HT-29 (cell line): ENCODE results near the gene HES6. TPM values are rescaled to one million over a fixed set of nuclear protein-coding genes. Genes with fewer than 3 reads are reported as not detected.

Source experiments
- DNase-seq: peaks from one replicate; pipeline ENCODE4 v3.0.0-alpha.2; 2015; ENCODE audit warnings: low spot score
- total RNA-seq: library from RNA; depleted of rRNA; stranded (reverse); fragments of >200 nt; shearing (Covaris generic); gene quantifications from 2 replicates; pipeline ENCODE4 v1.2.3, GENCODE V29; 2014; rRNA removed

The HES6 gene, protein sequence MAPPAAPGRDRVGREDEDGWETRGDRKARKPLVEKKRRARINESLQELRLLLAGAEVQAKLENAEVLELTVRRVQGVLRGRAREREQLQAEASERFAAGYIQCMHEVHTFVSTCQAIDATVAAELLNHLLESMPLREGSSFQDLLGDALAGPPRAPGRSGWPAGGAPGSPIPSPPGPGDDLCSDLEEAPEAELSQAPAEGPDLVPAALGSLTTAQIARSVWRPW
- 113 and 134 TPM in 2 replicates for total RNA-seq

DNA sequence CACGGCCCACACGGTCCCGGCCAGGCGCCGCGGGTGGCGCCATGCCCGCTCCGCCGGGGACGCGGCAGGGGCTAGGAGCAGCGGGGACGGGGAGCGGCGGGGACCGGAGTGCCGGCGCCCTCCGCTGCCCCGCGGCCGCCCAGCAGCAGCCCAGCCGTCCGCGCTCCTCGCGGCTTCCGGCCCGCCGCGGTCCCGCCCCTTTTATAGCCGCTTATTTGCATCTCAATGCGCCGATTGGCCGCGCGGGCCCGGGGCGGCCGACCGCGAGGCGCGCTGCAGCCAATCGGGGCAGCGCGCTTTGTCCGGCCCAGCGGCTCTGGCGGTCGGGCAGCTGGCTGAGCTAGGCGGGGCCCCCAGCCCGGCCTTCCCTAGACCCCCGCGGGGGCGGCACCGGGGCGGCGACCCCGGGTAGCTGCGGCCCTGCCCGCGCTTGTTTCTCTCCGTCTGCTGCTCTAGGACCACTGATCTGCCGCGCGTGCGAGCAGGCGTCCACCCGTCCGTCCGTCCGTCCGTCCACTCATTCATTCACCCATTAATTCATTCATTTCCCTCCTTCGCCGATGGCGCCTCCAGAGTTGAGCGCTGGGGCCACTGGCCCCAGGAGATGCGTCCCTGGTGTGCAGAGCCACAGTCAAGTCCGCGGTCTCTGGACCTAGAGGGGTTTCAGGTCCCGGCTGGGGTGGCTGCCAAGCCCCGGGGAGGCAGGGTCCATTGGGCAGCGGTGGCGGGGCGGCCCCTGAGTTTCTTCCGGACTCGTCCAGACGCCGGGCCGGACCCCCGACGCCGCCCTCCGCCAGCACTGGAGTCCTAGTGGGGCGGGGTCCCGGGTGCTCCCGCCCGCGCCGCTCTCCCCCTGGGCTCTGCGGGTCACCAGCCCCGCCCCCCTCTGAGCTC lies at the start of gene HES6:
Gene HES6, minus strand, starts transcription at position 176 of the 894 bp plus-strand sequence. Its CDS starts 133 bp downstream, at position 43.
- peak; percentile 86 for DNase-seq

DNA sequence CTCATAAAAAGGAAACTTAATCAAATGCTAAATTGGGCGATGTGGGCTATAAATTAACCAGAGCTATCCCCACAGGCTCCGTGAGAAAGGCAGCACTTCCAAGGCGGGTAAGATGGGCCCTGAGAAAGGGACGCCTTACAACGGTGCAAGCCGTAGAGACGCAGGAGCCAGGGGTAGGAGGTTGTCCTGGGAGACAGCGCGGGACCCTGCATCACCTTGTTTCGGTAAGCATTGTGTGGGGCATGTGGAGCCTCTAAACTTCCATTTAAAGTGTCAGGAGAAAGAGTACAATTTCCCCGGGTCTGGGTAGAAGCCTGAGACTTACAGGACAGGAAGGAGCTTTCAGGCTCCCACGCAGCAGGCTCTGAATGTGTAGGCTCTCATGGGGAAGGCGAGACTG lies 49.7 kb upstream of the HES6 start:
- no peak for DNase-seq

DNA sequence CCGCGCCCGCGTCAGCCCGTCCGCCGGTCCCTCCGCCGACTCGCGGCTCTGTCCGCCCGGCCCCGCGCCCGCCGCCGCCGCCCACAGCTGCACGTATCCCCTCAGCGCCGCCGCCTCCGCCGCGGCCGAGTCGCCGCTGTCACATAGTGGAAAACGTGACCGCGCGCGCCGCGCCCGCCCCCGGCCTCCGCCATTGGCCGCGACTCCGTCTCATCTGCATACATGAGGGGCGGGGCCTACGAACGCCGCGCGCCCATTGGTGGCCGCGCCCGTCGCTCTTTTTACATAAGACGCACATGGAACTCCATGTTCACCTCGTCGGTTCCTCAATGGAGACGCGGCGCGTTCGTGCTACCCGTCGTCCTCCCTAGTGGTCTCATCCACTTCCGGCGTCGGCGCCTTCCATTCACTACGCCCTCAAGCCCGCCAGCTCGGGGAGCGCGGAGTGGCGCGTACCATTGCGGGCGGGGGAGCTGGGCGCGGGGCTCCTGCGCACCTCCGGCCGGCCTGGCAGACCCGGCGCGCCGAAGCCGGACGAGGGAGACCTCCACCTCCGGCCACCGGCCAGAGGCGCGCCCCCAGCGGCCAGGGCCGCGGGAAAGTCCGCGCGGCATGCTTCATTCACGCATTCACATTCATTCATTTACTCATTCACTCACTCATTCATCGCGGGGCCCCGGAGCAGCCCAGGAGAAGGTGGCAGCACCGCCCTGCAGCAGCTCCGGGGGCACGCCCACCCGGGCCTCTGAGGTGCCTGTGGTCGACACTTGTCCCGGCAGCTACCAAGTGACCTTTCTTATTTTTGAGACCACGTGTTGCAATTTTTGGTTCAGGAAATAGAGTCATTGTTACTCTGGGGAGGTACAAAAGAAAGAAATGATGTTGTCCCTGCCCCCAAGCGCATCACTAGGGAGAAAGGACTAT lies 49.1 kb upstream of the HES6 start:
- DNase-seq, result peak; percentile 97

DNA sequence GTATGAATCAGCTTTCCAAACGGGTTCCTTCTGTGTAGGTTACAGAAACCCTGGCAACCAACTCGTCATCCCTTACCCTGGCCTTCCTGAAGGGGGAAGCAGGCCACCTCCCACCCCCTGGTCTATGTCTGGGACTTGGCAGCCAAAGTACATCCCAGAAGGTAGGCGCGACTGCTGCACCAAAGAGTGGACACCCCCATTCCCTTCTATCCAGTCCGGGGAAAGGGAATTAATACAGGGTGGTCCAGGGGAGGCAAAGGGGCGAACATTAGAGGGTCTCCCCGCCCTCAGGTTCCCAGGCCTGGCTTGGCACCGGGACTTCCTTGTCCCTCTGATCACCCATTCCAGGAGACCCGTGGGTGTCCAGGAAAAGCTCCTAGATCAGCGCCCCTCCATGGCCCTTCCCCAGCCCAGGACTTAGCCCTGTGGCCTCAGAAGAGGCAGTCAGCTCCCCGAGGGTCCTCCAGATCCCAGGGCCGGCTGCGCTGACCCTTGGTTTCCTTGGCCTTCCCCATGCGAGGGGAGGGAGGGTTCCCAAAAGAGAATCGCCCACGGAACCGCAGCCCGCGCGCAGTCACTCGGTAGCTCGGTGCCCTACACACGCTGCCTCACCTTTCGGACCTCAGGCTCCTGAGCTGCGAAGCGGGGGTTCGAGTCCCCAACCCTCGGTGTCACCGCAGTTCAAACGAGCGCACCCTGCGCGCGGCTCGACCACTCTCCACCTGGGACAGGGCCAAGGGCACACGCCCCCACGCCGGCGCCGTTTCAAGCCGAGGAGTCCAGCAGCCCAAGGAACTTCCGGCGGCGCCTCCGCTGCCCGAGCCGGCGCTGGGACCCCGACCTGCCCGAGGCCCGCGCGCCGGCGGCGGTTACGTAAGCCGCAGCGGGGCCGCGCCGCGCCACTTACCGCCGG lies 48.2 kb upstream of the HES6 start, which contains the start of gene PER2:
Gene PER2, minus strand, starts transcription at position 874 of the 913 bp plus-strand sequence. CDS start 10,674 bp downstream, outside the sequence.
- DNase-seq, result peak; percentile 88

DNA sequence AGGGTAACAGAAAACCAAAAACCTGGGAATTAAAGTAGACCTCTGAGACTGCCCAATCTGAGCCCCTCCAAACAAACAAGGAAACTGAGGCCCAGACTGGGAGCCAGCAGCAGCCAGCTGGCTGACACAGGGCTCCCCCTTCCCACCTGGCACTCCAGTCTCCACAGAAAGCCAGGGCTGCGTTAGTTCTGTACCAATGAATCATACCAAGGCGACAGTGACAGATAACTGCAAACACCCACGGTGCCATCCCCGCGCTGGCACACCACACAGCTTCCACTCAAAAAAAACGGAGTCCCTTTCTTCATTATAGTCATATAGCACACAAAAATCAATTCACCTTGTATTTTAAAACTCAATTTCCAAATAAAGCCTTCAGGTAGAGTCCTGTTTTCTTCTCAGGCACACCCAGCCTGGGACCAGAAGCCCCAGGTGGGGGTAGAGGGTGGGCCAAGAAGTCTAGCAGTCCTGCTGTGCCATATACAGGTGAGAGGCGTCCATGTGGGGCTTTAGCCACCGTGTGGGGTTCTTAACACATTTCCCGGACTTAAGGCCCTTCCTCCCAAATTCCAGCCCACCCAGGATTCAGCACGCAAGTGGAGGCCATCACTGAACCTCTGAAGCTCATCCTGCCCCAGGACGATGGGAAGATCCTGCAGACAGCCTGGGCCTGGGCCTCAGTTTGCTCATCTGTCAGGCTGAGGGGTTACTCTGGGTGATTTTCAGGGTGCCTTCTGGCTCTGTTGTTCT lies 47.3 kb upstream of the HES6 start:
- DNase-seq, result no peak

DNA sequence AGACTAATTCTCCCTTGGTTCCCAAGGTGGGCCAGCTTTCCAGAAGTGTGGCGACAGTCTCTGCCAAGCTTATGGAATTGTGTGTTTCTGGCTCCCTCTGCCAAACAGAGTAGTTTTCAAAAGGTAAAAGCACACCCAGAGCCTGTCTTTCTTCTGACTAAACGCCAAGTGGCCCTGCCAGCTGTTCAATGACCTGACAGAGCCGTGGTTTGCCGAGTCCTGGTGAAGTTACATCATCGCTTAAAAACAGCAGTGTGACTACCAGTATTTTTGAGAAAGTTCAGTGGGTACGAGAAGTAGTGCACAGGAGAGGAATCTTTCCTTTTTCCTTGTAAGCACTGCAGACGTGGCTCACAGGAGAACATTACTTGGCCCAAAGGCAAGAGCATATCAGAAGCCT lies 46.7 kb upstream of the HES6 start:
- peak; percentile 75 for DNase-seq

DNA sequence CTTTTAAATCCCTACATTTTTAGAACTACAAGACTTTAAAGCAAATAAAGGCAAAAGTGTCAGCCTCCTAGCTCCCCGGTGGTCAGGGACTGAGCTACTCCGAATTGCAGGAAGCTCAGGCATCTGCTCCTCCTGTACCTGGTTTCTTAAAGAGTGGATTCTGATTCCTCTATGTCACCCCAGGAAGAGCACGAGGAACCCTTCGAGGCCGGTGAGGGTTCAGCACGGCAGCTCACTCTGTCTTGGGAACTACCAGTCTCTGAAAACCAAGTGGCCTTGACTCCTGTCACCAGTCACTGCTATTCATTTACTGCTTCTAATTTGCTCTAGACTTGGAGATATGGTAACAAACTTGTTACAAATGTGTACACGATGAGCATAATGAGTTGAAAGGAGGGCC lies 46.3 kb upstream of the HES6 start:
- DNase-seq, result no peak

DNA sequence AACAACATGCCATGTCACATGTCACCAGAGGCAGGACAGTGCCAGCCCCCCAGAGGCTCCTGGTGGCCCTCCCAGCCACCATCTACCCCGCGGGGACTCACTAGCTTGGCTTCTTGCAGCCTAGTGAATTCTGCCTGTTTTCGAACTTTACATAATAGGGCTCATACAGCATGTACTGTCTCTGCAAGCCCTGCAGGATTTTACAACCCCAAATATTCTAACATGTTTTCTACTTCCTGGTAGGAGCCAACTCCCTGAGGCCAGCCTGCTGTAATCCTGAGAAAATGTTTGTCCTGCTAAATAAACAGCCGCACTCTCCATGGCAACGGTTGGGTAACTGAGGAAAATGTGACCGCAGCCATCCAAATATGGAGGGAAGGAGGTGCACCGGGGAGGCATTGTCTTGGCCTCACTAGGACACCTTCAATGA lies 45.8 kb upstream of the HES6 start:
- peak; percentile 97 for DNase-seq

DNA sequence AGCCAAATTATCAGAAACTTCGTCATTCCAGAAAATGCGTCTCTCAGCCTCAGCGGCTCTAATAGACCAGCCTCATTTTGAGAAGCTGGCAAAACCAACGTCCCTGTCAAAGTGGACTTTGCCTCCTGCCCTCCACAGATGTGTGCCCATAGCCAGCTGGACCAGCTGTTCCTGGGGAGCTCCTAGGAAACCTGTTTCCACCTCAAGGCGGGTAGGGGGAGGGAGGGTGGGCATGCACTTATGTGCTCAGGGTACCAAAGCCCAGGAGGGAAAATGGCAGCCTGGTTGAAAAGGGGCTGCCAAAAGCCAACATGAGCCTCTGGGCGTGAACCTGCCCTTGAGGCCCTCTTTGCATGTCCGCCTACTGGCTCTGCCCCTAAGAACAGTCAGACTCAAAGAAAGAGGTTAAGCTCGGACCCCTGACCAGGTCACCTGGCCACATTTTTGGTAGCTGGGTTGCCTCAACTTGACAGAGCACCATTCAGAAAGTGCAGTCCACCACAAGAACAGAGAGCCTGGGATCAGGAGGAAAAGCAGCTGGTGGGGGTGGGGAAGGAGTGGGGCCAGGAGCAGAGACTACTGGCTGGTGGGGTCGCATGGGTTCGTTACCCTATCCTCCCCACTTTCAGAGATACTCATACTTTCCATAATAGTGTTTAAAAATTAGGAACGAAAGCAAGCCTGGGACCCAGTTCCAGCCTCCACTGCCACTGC lies 45.1 kb upstream of the HES6 start:
- DNase-seq, result no peak

DNA sequence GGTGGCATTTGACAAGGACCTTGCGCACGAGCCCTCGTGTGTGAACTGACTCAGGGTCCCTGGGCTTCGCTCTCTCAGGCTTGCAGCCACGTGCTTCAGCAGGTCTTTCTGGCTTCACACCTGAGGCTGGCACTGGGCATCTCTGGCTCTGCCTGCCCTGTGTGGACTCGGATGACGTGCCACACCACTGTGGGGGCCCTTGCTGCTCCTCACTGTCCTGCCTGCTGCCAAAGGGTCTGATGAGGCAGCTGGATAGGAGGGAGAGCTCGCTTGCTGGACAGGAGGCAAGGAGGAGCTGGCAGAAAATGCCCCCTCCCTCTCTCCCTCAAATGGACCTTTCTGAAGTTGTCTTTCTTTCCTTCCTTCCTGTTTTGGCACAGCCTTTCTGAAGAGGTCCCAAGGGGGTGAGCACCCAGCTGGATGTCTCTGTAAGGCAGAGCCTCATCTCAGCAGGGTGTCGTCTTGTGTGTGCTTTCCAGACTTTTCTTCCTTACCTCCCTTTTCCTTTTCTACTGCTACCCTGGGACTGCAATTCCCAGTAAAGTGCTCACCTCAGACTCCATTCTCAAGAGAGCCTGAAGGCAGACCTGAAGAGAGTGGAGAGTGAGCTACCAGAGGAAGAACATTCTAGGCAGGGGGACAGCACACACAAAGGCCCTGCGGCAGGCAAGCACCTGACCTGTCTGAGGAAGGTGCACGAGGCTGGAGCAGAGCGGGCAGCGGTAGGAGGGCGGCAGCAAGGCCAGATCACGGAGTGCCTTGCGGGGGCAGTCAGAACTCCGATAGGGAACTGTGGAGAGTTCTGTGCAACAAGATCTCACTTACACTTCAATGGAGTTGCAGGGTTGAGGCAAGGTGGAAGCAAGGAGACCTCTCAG lies 43.3 kb upstream of the HES6 start:
- no peak for DNase-seq

DNA sequence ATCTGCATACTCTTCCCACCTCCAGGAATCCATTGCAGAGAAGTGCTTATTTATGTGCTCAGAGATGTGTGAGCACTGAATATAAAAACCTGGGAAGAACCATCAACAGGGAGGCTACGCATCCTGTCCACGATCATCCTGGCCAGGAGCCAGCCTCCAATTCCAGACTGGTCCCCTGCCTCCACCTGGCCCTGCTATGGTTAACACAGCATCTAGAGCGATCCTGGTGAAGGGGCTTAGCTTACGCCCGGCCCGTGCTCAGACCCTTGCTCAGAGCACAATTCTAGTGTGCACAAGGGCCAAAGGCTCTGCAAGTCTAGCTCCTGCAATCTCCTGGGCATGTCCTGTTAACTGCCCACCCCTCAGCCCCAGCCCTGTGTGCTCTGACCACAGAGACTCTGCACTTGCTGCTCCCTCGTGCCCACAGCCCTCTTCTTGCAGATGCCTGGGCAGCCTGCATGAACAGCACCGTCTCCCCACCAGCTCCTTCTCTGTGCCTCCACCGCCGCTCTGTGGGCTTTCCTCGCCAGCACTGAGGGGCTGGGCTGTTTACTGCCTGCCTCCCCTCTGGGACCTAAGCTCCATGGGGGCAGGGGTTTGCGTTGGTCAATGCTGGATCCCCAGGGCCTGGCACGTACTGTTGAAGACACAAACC lies 42.1 kb upstream of the HES6 start:
- no peak for DNase-seq

DNA sequence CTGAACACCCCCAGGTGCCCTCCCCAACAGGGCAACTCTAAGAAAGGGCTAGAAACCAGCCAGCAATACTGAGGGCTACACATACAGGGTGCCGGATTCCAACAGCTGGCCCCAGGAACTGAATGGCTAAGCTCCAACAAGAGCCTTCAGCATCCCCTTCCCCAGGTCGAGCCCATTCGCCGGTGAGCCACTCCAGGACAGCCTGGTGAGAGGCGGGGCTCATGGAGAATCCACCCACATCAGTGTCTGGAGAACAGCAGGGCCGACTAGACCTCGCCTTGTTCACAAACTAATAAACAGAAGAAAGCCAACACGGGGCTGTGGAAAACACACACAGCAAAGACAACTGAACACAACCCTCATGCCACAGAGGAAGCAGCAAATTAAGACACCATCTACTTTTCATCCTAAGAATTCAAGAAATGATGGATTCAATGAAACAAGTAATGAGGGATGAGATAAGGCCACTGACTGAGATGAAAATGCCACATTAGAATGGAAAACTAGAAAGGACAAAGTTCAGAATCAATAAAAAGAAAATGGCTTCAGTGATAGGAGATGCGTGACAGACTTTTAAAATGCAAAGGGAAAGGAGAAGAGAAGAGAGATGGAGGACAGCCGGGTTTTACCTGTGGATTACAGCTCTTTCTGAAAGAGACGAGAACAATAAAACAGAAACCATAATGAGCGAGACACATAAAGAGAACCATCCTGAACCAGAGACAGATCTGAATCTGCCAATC lies 40.4 kb upstream of the HES6 start:
- no peak for DNase-seq

DNA sequence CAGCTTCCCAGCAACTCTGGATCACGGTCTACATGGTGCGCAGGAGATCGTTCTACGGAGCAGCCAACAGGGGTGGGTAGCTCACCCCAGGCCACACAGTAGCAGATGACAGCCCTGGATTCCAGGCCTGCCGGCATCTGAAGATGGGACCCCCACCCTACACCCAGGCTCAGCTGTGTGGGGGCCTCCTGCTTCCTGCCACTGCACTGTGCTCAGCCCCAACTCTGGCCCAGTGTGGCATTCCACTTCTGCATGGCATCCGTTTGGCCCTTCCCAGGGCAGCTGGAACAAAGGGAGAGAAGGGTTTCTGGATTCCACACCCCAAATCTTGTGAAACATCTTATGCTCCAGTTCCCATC lies 39.5 kb upstream of the HES6 start:
- DNase-seq, result no peak

DNA sequence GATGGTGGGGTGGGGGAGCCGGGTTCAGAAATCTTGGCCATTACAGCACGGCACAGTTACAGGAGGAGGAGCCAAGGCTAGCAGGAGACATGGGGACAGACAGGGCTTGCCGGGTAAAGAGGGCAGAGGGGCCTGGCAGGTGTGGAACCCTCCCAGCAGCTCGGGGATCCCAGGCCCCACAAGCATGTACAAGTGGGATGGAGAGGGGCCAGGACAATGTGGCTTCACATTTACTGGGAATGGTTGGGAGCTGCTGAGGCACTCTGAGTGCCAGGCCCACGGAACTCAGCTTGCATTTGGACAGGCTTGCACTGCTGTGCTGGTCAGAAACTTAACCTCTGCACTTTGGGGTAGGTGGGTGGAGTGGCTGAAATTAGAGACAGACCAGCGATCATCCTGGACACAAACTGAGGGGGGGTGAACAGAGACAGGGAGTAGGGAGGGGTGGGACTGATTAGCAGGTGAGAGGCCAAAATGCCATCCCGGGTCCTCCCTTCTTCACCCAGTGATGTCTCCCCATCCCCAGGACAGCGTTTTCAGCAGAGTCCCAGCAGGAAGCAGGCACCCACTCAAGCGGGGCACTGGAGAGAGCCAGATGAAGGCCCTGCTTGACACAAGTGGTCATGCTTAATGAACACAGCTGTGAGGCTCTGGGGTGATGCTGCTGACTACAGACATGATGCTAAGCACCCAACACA lies 38.9 kb upstream of the HES6 start:
- DNase-seq, result no peak

DNA sequence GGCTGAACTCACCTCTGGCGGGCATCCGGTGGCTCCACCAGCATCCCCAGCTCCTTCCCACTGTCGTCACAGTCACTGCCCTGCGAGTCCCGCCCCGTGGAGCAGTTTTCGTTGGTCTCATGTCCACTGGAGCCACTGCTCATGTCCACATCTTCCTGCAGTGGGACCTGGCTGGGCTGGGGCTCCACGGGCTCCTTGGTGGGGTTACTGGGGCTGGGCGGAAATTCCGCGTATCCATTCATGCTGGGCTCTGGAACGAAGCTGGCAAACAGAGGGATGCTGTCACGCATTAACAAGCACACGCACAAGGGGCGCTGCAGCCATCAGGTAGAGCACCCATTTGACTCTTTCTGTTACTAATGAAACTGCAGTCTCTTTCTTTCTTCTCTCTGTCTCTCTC lies 37.9 kb upstream of the HES6 start:
- no peak for DNase-seq

DNA sequence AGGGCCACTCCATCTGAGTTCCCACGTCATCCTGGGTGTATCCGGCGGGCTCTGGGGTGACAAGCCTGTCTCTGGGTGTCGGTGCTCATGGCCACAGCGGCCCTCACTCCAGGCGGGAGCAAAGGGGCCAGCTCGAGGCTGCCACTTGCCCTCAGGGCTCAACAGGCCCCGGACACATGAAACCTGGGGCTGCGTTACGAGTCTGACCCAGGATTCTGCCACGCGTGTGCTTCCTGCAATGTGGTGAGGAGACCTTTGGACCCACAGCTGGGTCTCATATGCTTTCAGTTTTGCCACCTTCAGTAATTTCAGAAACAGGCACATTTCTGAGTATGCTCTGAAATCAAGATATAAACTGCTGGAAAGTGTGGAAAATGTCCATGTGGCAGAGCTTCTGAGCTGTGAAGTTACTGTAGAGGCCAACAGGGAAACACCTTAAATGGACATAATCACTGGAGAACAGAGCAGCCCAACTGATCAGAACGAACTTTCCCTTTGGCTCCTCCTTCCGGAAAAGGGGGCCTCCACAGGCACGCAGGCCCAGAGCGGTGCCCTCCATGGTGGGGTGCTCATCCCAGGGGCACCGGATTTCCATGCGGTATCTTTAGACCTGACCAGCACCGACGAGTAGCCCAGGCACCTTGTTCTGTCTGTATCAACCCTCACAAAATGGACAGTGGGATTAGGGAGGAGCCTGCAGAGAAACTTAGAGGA lies 34.5 kb upstream of the HES6 start:
- no peak for DNase-seq
